Activated T-cell treated with anti-CD3 and anti-CD28 coated beads, Interleukin-2, amount 50 U/mL, for 4 hours (primary cell): Measurements from ENCODE around the gene EYA2. TPM values are rescaled to one million over a fixed set of nuclear protein-coding genes. Genes with fewer than 3 reads are reported as not detected.
"Not testable (repeated sequence)": the region's sequence is repeated elsewhere in the genome, so short reads cannot be mapped to it uniquely, and the experiment has no call there.

Source experiments
- ATAC-seq, 2 donors: fragments of 200-7000 bp; cut with Tn5 transposase; one replicate each; pipeline ENCODE4 v1.10.0; 2021
- DNase-seq: peaks from one replicate; pipeline ENCODE4 v3.0.0-alpha.2; 2020
- H3K27me3 Mint-ChIP-seq: one replicate; pipeline ENCODE4 v1.8.0; 2021; ENCODE audit warnings: low read depth, mixed read lengths
- H3K36me3 Mint-ChIP-seq: one replicate; pipeline ENCODE4 v1.8.0; 2022; ENCODE audit warnings: mixed read lengths; ENCODE audit not compliant: insufficient read depth
- H3K4me1 Mint-ChIP-seq: one replicate; pipeline ENCODE4 v1.8.0; 2021; ENCODE audit warnings: low read depth, mixed read lengths
- H3K4me3 Mint-ChIP-seq: one replicate; pipeline ENCODE4 v1.8.0; 2021; ENCODE audit warnings: mild to moderate bottlenecking, moderate library complexity, mixed read lengths
- H3K9me3 Mint-ChIP-seq: one replicate; pipeline ENCODE4 v1.8.0; 2021; ENCODE audit warnings: mixed read lengths
- total RNA-seq, 3 donors: library from RNA; stranded (reverse); gene quantifications; one replicate each; pipeline ENCODE4 v1.2.1, GENCODE V29; 2021

The EYA2 gene
- total RNA-seq, 3 donors from 2014 or later, result not detected

DNA sequence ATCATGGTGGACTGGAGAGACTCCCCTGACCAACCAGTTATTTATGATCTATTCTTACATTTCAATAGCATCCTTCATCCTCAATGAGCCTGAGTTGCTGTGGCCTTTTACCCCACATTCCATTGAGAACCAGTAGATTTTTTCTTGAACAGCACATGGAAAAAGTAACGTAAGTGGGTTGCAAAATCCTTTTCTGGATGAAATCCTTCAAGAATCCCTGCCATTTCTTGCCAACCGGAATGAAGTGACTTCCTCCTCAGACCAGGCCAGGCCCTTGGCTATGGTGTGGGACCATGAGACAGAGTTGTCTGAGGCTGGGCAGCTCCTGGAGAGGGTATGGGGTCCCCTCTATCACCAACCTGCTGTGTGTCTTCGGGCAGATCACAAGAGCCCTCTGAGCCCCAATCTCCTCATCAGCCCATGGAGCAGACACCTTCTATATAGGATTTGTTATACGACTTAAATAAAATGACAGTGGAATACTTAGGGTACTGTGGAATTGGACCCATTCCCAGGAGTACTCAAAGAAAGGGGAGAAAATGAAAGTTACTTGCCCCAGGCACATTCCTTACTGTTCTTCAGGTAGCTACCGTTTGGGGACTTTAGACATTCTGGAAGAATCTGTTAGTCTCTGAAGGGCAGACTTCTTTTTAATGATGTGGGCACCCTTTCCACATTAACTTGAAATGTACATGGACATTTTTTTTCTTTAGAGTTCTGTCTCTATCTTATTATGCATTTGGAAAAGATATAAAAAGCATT lies 10.9 kb downstream of the EYA2 start:
- H3K4me1 Mint-ChIP-seq, result no peaks in the 10 kb centered on the region
- H3K27me3 Mint-ChIP-seq, result peaks cover 4% of the 10 kb centered on the region
- DNase-seq (no peak), ATAC-seq (no peak)
- no peaks in the 10 kb centered on the region for H3K36me3 Mint-ChIP-seq
- H3K9me3 Mint-ChIP-seq, result no peaks in the 10 kb centered on the region
- no peak overlapping the region for H3K4me3 Mint-ChIP-seq

DNA sequence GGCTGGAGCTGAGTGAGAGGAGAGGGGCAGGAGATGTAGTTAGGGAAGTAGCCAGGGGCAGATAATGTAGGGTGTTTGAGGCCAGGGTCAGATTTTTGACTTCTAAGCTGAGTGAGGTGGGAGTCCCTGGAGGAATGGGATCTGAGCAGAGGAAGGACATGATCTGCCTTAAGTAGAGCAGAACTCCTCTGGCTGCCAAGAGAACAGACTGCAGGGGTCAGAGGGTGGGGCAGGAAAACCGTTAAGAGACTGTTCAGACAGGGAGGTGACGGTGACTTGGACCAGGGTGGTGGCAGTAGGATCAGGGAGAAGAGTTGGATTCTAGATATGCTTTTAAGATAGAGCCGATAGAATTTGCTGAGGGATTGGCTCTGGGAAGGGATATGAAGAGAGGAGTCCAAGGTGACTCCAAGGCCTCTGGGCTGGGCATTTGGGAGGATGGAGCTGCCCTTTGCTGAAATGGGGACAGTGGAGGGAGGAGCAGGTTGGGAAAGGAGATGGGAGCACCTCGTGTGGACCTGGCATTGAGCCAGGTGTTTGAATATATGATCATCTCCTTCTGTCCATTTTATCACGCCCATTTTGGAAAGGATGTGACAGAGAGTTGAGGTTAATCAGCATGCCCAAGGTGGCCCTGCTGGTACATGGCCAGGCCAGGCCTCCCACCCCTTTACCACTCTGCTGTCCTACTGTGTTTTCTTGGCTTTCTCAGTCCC lies 18.8 kb downstream of the EYA2 start:
- peaks cover 8% of the 10 kb centered on the region for H3K27me3 Mint-ChIP-seq
- no peak for DNase-seq
- H3K36me3 Mint-ChIP-seq, result no peaks in the 10 kb centered on the region
- ATAC-seq, result no peak
- H3K4me3 Mint-ChIP-seq, result no peak overlapping the region
- no peaks in the 10 kb centered on the region for H3K9me3 Mint-ChIP-seq
- H3K4me1 Mint-ChIP-seq, result no peaks in the 10 kb centered on the region

DNA sequence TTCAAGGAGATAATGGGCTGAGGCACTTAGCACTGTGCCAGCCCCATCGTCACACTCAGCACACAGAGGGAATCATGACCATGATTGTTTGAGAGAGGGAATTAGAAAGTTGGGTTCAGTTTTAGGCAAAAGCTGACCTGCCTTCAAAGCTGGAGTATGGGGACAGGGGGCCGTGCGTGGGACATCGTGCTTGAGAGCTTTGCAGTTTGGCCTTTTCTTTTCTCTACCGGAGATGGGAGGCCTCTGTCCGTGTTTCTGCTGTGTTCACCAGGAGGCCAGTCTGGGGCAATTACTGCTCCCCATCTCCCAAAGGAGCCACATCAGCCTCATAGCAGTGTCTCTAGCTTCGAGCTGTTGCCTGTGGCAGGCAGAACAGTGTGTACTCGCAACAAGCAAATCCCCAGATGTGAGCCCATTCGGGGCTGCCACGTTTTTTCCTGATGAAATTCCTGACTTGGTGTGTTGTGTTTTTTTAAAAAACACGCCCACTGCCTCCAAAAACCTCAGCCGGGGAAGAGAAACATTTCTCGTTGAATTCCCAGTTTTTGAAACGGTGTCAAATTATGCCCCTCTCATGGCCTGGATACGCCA lies 20.2 kb downstream of the EYA2 start:
- DNase-seq (no peak), ATAC-seq (no peak)
- Mint-ChIP-seq H3K27me3 (peaks cover 6% of the 10 kb centered on the region), H3K36me3 (no peaks in the 10 kb centered on the region), H3K4me3 (no peak overlapping the region), H3K4me1 (no peaks in the 10 kb centered on the region), H3K9me3 (no peaks in the 10 kb centered on the region)

DNA sequence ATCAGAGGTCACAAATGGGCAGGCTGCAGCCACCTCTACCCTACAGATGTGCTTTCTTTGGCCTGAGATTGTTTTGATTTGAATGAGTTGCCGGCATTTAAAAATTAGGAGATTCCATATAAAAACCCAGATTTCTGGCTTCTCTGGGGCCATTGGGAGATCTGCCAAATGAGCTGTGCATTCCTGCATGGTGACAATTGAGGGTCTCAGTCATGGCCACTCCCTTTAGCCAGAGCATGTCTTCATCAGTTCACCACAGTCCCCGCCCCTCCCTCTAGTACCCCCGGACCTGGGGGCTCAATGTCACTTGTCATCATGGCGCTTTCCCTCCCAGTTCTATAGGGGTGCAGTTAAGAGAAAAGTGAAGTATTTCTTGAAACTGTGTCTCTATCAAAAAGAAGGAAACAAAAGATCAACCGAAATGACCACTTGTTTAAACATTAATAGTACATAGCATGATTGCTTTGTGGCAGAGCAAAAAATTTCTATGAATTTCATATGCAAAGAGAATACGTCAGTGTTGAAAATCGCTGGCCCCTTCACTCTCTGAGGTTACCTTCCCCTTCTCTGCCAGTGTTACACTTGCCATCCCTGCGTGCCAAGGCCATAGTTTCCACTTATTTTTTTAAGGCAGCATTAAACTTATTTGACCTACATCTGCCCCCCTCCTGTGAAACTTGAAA lies 21.1 kb downstream of the EYA2 start:
- DNase-seq, result no peak
- no peaks in the 10 kb centered on the region for H3K36me3 Mint-ChIP-seq
- H3K27me3 Mint-ChIP-seq, result peaks cover 7% of the 10 kb centered on the region
- ATAC-seq, result no peak
- H3K9me3 Mint-ChIP-seq, result no peaks in the 10 kb centered on the region
- no peaks in the 10 kb centered on the region for H3K4me1 Mint-ChIP-seq
- H3K4me3 Mint-ChIP-seq, result no peak overlapping the region

DNA sequence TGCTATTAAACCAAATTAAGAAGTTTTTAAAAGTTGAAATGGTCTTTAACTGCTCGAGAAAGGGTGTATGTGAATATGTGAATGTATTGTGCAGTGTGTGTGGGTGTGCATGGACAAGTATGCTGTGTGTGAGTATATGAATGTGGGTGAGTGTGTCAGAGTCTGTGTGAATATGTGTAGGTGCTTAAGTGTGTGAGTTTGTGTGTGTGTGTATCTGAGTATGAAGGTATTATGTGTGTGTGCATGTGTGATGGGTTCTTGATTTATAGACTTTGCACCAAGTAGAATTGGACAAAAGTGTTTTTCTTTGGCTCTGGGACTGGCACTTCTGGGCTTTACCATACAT lies 21.6 kb downstream of the EYA2 start:
- DNase-seq (no peak), ATAC-seq (no peak)
- Mint-ChIP-seq H3K27me3 (peaks cover 8% of the 10 kb centered on the region), H3K4me3 (no peak overlapping the region), H3K36me3 (no peaks in the 10 kb centered on the region), H3K9me3 (no peaks in the 10 kb centered on the region), H3K4me1 (no peaks in the 10 kb centered on the region)

- H3K36me3 Mint-ChIP-seq, result no peaks in the 10 kb centered on the region
Measured at GRCh38 chr20:46917155-46917554, 22.5 kb downstream of the EYA2 start.

DNA sequence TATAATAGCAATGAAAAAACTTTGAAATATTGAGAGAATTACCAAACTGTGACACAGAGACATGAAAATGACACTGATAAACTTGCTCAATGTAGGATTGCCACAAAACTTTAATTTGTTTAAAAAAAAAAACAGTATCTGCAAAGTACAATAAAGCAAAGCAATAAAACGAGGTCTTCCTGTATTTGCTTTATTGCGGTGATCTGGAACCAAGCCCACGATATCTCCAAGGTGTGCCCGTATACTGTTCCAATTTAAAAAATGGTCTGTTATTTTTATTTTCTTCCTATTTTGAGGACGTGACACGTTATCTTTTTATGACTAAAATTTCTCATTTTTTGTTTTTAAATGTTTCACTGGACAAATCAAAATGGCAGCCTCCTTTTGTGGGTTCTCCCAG lies 25.5 kb downstream of the EYA2 start:
- ATAC-seq, result no peak
- Mint-ChIP-seq H3K4me1 (no peaks in the 10 kb centered on the region), H3K9me3 (no peaks in the 10 kb centered on the region), H3K36me3 (no peaks in the 10 kb centered on the region), H3K27me3 (peaks cover 2% of the 10 kb centered on the region), H3K4me3 (no peak overlapping the region)
- DNase-seq, result no peak

More at GRCh38 chr20:46917155-46917554, 22.5 kb downstream of the EYA2 start:
- ATAC-seq, result no peak
- DNase-seq, result no peak
- H3K4me1 Mint-ChIP-seq, result no peaks in the 10 kb centered on the region
- H3K9me3 Mint-ChIP-seq, result no peaks in the 10 kb centered on the region
- peaks cover 8% of the 10 kb centered on the region for H3K27me3 Mint-ChIP-seq
- H3K4me3 Mint-ChIP-seq, result no peak overlapping the region

GRCh38 chr20:46922841-46923240 lies 28.2 kb downstream of the EYA2 start:
- ATAC-seq, DNase-seq, H3K36me3 Mint-ChIP-seq, H3K4me1 Mint-ChIP-seq, H3K4me3 Mint-ChIP-seq, H3K9me3 Mint-ChIP-seq, H3K27me3 Mint-ChIP-seq: not testable (repeated sequence)

DNA sequence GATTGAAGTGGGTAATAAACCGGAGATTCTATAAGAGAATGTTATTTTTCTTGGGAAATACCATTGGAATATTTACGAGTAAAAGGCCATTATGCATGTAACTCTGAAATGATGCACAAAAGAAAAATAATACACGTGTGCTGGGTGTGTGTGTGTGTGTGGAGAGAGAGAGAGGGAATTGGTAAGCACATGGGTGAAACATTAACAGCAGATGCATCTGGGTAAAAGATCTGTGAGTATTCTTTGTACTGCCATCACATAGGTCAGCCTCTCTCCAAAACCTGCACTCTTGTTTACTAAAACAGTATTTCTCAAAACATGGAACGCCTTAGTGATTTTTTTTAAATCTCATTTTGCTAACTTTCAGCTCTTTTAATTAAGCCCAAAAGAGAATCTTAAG lies 28.9 kb downstream of the EYA2 start:
- no peaks in the 10 kb centered on the region for H3K4me1 Mint-ChIP-seq
- H3K27me3 Mint-ChIP-seq, result peaks cover 4% of the 10 kb centered on the region
- no peak for ATAC-seq
- DNase-seq, result no peak
- H3K36me3 Mint-ChIP-seq, result no peaks in the 10 kb centered on the region
- H3K4me3 Mint-ChIP-seq, result no peak overlapping the region
- no peaks in the 10 kb centered on the region for H3K9me3 Mint-ChIP-seq

DNA sequence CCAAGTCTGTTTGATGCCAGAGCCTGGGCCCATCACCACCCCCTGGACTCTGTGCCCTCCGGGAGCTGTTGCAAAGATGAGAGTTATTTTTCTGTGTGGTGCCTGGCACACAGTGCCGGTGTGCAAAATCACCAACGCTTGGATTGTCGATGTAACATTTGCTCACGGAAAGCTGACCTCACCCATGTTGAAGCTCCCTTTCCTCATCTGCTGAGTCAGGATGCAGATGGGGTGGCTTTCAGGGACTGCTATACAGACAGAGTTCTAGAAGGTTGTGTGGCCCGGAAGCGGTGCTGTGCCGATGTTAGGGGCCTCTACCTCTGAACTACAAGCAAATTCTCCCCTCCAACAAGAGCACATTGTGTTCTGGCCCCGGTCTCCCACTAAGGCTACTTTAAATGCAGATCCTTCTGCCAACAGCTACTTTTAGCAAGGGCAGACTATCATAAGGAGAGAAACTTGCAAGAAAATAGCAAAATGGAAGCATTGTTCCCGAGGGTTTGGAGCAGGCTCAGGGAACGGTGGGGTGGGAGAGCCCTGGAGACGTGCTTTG lies 34.0 kb downstream of the EYA2 start:
- ATAC-seq (no peak), DNase-seq (no peak)
- peaks cover 3% of the 10 kb centered on the region for H3K27me3 Mint-ChIP-seq
- no peaks in the 10 kb centered on the region for H3K4me1 Mint-ChIP-seq
- no peak overlapping the region for H3K4me3 Mint-ChIP-seq
- H3K9me3 Mint-ChIP-seq, result no peaks in the 10 kb centered on the region
- no peaks in the 10 kb centered on the region for H3K36me3 Mint-ChIP-seq

DNA sequence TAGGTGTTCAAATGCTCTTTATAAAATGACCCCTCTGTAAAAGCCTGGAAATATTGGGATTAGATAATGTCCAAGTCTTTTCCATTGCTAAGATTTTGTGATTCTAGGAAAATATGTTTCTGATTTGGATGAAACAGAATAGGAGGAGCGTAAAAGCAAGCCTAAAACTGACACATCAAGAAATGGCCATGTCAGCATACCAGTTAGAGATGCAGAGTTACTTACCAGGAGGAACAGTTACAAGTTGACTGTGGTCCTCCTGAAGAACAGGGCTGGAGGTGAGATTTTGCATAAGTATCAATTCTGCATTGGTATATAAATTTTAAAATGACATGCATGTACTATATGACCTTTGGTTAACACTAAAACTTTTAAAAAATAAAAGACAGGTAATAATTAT lies 35.3 kb downstream of the EYA2 start:
- peaks cover 3% of the 10 kb centered on the region for H3K27me3 Mint-ChIP-seq
- no peak for DNase-seq
- H3K9me3 Mint-ChIP-seq, result no peaks in the 10 kb centered on the region
- H3K4me3 Mint-ChIP-seq, result no peak overlapping the region
- no peaks in the 10 kb centered on the region for H3K36me3 Mint-ChIP-seq
- H3K4me1 Mint-ChIP-seq, result no peaks in the 10 kb centered on the region
- ATAC-seq, result no peak

DNA sequence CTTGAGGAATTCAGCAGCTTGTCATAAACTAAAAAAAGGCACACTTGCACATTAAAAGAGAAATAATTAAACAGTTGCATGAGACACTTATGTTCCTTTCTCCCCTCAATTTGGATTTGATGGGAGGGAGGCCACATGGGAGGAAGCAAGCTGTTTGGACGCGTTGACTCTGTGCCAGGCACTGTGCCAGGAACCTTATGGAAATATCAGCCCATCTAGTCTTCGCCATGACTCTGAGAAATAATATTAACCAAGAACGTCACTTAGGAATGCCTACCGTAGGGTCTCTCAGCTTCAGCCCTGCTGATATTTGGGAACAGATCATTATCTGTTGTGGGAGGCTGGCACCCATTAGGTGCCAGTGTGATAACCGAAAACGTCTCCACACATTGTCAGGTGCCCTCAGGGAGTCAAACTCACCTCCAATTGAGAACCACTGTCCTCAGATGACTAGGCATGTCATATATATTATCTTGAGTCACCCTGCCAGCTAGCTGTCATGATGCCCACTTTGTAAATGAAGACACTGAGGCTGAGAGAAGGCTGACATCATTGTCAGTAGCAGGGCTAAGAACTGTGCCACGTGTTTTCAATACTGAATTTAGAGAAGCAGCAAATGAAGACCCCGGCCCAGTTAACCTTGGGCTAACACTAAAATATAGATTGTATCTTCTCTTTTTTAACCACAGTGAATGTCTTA lies 36.1 kb downstream of the EYA2 start:
- Mint-ChIP-seq H3K4me1 (no peaks in the 10 kb centered on the region), H3K9me3 (no peaks in the 10 kb centered on the region), H3K4me3 (no peak overlapping the region), H3K27me3 (peaks cover 3% of the 10 kb centered on the region), H3K36me3 (no peaks in the 10 kb centered on the region)
- no peak for DNase-seq
- ATAC-seq, result no peak

DNA sequence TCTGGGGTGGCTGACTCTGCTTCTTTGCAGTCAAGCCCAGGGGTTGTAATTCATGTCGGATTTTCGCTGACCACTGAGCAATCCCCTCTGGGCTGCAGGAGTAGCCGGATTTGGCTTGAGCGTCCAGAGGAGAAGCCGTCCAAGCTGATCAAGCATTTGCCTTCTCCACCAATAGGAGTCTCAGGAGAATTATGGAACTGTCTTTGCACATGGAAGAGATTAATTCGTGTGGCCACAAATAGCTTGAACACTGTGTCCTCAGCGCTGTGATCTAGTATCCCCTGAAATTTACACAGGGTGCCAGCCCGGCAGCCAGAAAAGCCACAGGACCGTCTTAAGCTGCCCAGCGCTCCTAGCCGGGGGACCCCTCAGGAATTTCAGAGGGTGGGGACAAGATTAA lies 37.1 kb downstream of the EYA2 start:
- Mint-ChIP-seq H3K4me1 (no peaks in the 10 kb centered on the region), H3K27me3 (peaks cover 3% of the 10 kb centered on the region), H3K36me3 (no peaks in the 10 kb centered on the region), H3K9me3 (no peaks in the 10 kb centered on the region), H3K4me3 (no peak overlapping the region)
- ATAC-seq (no peak), DNase-seq (no peak)

DNA sequence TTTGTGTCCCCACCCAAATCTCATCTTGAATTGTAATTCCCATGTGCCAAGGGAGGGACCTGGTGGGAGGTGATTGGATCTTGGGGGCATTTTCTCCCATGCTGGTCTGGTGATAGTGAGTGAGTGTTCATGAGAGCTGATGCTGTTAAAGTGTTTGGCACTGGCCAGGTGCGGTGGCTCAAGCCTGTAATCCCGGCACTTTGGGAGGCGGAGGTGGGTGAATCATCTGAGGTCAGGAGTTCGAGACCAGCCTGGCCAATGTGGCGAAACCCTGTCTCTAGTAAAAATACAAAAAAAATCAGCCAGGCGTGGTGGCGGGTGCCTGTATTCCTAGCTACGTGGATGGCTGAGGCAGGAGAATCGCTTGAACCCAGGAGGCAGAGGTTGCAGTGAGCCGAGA lies 37.8 kb downstream of the EYA2 start:
- H3K9me3 Mint-ChIP-seq, H3K27me3 Mint-ChIP-seq: not testable (repeated sequence)

More for the DNA sequence above, 37.8 kb downstream of the EYA2 start:
- not testable (repeated sequence) for H3K4me1 Mint-ChIP-seq, H3K4me3 Mint-ChIP-seq, DNase-seq, H3K36me3 Mint-ChIP-seq, ATAC-seq
